HEK293 (cell line): Measurements from ENCODE around the gene IL22RA1.

ENCODE experiments used
- CTCF ChIA-PET: fragments of 350-600 bp; formaldehyde crosslinking; extraction: SDS; loops from one replicate; lab custom pipeline; 2021; ENCODE audit warnings: antibody characterized with exemption; lab: Yijun Ruan, JAX
- POLR2A ChIA-PET: fragments of 300-600 bp; formaldehyde crosslinking; extraction: SDS; loops from one replicate; lab custom pipeline; 2020; ENCODE audit warnings: antibody characterized with exemption, inconsistent platforms; lab: Yijun Ruan, JAX
- H3K27ac ChIP-seq: fragments of 200-500 bp; sonication (Bioruptor generic); 2 replicates; pipeline ENCODE4 v1.5.1; 2014; ENCODE audit warnings: low read depth, low read length, control low read depth, inconsistent platforms; ENCODE audit errors: extremely low read depth
- H3K36me3 ChIP-seq, 2 experiments: fragments of 200-500 bp in 1 of 2; sonication (Bioruptor generic) in 1 of 2; 1 replicate in 1 of 2; 2 replicates in 1 of 2; pipeline ENCODE4 v1.5.1; 2014 to 2017; ENCODE audit warnings: inconsistent platforms in 2 of 2, low read length in 2 of 2; ENCODE audit not compliant: control insufficient read depth in 2 of 2, insufficient read depth in 1 of 2
- H3K4me1 ChIP-seq: fragments of 200-500 bp; sonication (Bioruptor generic); 2 replicates; pipeline ENCODE4 v1.5.1; 2014; ENCODE audit warnings: mild to moderate bottlenecking, low read length, inconsistent platforms; ENCODE audit not compliant: control insufficient read depth, insufficient read depth
- H3K4me3 ChIP-seq: 2 replicates; pipeline ENCODE4 v1.5.1; 2011; ENCODE audit warnings: low read depth, mild to moderate bottlenecking, control low read depth, low read length, moderate library complexity
- H3K9me3 ChIP-seq: fragments of 200-500 bp; sonication (Bioruptor generic); 2 replicates; pipeline ENCODE4 v1.5.1; 2014; ENCODE audit warnings: low read depth, low read length, inconsistent platforms; ENCODE audit not compliant: control insufficient read depth, insufficient read depth
- BCL6B ChIP-seq: fragments of 450-650 bp; formaldehyde crosslinking; IDR thresholded peaks from 2 replicates; pipeline ENCODE4 v1.5.1; 2017; ENCODE audit warnings: missing biosample characterization, missing genetic modification characterization
- MYNN ChIP-seq: fragments of 450-650 bp; formaldehyde crosslinking; IDR thresholded peaks from 2 replicates; pipeline ENCODE4 v1.5.1; 2016; ENCODE audit warnings: missing biosample characterization, missing genetic modification characterization, borderline replicate concordance
- TCF7L2 ChIP-seq: IDR thresholded peaks from 2 replicates; pipeline ENCODE4 v1.6.1; 2011; ENCODE audit warnings: low read depth, mild to moderate bottlenecking, inconsistent platforms, low read length, moderate library complexity, borderline replicate concordance
- ZBTB11 ChIP-seq: fragments of 450-650 bp; formaldehyde crosslinking; conservative IDR thresholded peaks from 2 replicates; pipeline ENCODE4 v1.5.1; 2016; ENCODE audit warnings: low read depth, missing biosample characterization, missing genetic modification characterization
- ZBTB44 ChIP-seq: fragments of 450-650 bp; IDR thresholded peaks from 2 replicates; pipeline ENCODE4 v1.5.1; 2018; ENCODE audit warnings: missing biosample characterization, mild to moderate bottlenecking, missing genetic modification characterization
- ZFP3 ChIP-seq: fragments of 450-650 bp; formaldehyde crosslinking; IDR thresholded peaks from 2 replicates; pipeline ENCODE4 v1.5.1; 2016; ENCODE audit warnings: low read depth, missing biosample characterization, missing genetic modification characterization
- ZNF10 ChIP-seq: fragments of 450-650 bp; formaldehyde crosslinking; IDR thresholded peaks from 2 replicates; pipeline ENCODE4 v1.5.1; 2017; ENCODE audit warnings: missing biosample characterization, missing genetic modification characterization
- ZNF114 ChIP-seq: fragments of 450-650 bp; formaldehyde crosslinking; IDR thresholded peaks from 2 replicates; pipeline ENCODE4 v1.5.0; 2017; ENCODE audit warnings: missing biosample characterization, missing genetic modification characterization
- ZNF449 ChIP-seq: fragments of 450-650 bp; formaldehyde crosslinking; IDR thresholded peaks from 2 replicates; pipeline ENCODE4 v1.5.1; 2017; ENCODE audit warnings: missing biosample characterization, mild to moderate bottlenecking, missing genetic modification characterization, moderate library complexity
- ZNF501 ChIP-seq: fragments of 450-650 bp; formaldehyde crosslinking; IDR thresholded peaks from 2 replicates; pipeline ENCODE4 v1.5.1; 2016; ENCODE audit warnings: missing biosample characterization, missing genetic modification characterization
- ZNF530 ChIP-seq: fragments of 450-650 bp; formaldehyde crosslinking; IDR thresholded peaks from 2 replicates; pipeline ENCODE4 v1.5.1; 2016; ENCODE audit warnings: low read depth, missing biosample characterization, missing genetic modification characterization
- ZNF555 ChIP-seq: fragments of 450-650 bp; formaldehyde crosslinking; conservative IDR thresholded peaks from 2 replicates; pipeline ENCODE4 v1.5.1; 2017; ENCODE audit warnings: missing biosample characterization, mild to moderate bottlenecking, missing genetic modification characterization, inconsistent platforms
- ZNF747 ChIP-seq: fragments of 450-650 bp; formaldehyde crosslinking; IDR thresholded peaks from 2 replicates; pipeline ENCODE4 v1.5.1; 2016; ENCODE audit warnings: missing biosample characterization, missing genetic modification characterization
- ZNF776 ChIP-seq: fragments of 450-650 bp; formaldehyde crosslinking; IDR thresholded peaks from 2 replicates; pipeline ENCODE4 v1.5.0; 2017; ENCODE audit warnings: missing biosample characterization, missing genetic modification characterization, borderline replicate concordance

The IL22RA1 gene

GRCh38 chr1:24077278-24077978 is 65.5 kb downstream of the IL22RA1 start:
- POLR2A ChIA-PET: no interaction called here
- no peak for TF ChIP-seq ZFP3 (tag by site-specific recombination)
- TF ChIP-seq BCL6B (tag by site-specific recombination): no peak
- TF ChIP-seq ZBTB44 (tag by site-specific recombination): no peak
- TF ChIP-seq TCF7L2: no peak
- no peak for TF ChIP-seq ZNF501
- TF ChIP-seq ZBTB11 (tag by site-specific recombination): no peak
- TF ChIP-seq ZNF114 (tag by site-specific recombination): no peak
- no peak for TF ChIP-seq ZNF776 (tag by site-specific recombination)
- TF ChIP-seq ZNF747: no peak
- TF ChIP-seq ZNF449: no peak
- no peak for TF ChIP-seq MYNN (tag by site-specific recombination)
- H3K4me1 ChIP-seq: no peaks in the 10 kb centered on the region
- no peak overlapping the region for H3K4me3 ChIP-seq
- CTCF ChIA-PET: interaction anchor here (0.7 kb wide), 1 partner anchor 66 kb away, joined by 3 read pairs; no protein-coding TSS in a partner anchor
- H3K36me3 ChIP-seq: no peaks in the 10 kb centered on the region
- no peaks in the 10 kb centered on the region for H3K9me3 ChIP-seq
- no peak overlapping the region for H3K27ac ChIP-seq

- Histone ChIP-seq H3K4me1 (no peaks in the 10 kb centered on the region), H3K4me3 (no peak overlapping the region), H3K9me3 (no peaks in the 10 kb centered on the region), H3K27ac (no peak overlapping the region), H3K36me3 (no peaks in the 10 kb centered on the region)
- ChIA-PET CTCF (no interaction called here), POLR2A (no interaction called here)
- no peak for TF ChIP-seq ZNF530 (tag by site-specific recombination)
- TF ChIP-seq ZNF10 (tag by site-specific recombination): no peak
- no peak for TF ChIP-seq ZNF555 (tag by site-specific recombination)
Observed at GRCh38 chr1:24075946-24076345, 67.0 kb downstream of the IL22RA1 start.
